Fibroblast of villous mesenchyme (primary cell): Measurements from ENCODE around the gene CDH11. TPM values are rescaled to one million over a fixed set of nuclear protein-coding genes. Genes with fewer than 3 reads are reported as not detected.

ENCODE experiments used
- DNase-seq: peaks from one replicate; pipeline ENCODE4 v3.0.0-alpha.2; 2010; ENCODE audit warnings: low read depth
- H3K4me3 ChIP-seq: 2 replicates; pipeline ENCODE4 v1.5.1; 2011; ENCODE audit warnings: low read depth, mild to moderate bottlenecking, low read length
- total RNA-seq: library from RNA; depleted of rRNA; stranded (reverse); fragments of >200 nt; gene quantifications from 2 replicates; pipeline ENCODE4 v1.2.3, GENCODE V29; 2012
- TF ChIP-seq, protein P1 (sequence below): IDR thresholded peaks from 2 replicates; pipeline ENCODE4 v1.5.1; 2012; ENCODE audit warnings: low read depth, mild to moderate bottlenecking, low read length; ENCODE audit not compliant: insufficient read depth

The CDH11 gene
- total RNA-seq, 1 donor, result 290 TPM

DNA sequence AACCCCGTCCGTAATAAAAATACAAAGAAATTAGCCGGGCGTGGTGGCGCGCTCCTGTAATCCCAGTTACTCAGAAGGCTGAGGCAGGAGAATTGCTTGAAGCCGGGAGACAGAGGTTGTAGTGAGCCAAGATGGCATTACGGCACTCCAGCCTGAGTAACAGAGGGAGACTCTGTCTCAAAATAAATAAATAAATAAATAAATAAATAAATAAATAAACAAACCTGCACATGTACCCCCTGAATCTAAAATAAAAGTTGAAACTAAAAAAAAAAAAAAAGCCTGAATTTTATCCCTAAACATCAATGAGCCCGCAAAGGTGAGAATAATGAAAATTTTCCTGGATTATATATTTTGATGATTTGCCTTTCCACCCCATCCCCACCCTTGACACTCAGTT is 124.7 kb downstream of the CDH11 start:
- H3K4me3 ChIP-seq, result no peak overlapping the region
- TF ChIP-seq, protein P1, sequence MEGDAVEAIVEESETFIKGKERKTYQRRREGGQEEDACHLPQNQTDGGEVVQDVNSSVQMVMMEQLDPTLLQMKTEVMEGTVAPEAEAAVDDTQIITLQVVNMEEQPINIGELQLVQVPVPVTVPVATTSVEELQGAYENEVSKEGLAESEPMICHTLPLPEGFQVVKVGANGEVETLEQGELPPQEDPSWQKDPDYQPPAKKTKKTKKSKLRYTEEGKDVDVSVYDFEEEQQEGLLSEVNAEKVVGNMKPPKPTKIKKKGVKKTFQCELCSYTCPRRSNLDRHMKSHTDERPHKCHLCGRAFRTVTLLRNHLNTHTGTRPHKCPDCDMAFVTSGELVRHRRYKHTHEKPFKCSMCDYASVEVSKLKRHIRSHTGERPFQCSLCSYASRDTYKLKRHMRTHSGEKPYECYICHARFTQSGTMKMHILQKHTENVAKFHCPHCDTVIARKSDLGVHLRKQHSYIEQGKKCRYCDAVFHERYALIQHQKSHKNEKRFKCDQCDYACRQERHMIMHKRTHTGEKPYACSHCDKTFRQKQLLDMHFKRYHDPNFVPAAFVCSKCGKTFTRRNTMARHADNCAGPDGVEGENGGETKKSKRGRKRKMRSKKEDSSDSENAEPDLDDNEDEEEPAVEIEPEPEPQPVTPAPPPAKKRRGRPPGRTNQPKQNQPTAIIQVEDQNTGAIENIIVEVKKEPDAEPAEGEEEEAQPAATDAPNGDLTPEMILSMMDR, result no peak
- no peak for DNase-seq

DNA sequence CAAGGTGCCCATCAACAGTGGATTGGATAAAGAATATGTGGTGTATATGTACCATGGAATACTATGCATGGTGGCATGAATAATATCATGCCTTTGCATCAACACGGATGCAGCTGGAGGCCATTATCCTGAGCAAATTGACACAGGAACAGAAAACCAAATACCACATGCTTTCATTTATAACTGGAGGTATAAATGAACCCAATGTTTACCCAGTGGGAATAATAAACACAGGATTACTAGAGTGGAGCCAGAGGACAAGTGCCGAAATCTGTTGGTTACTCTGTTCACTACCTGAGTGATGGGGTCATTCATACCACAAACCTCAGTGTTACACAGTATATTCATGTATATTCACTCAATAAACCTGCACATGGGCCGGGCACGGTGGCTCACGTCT is 125.2 kb downstream of the CDH11 start:
- H3K4me3 ChIP-seq, result no peak overlapping the region
- TF ChIP-seq, protein P1, result no peak
- no peak for DNase-seq

DNA sequence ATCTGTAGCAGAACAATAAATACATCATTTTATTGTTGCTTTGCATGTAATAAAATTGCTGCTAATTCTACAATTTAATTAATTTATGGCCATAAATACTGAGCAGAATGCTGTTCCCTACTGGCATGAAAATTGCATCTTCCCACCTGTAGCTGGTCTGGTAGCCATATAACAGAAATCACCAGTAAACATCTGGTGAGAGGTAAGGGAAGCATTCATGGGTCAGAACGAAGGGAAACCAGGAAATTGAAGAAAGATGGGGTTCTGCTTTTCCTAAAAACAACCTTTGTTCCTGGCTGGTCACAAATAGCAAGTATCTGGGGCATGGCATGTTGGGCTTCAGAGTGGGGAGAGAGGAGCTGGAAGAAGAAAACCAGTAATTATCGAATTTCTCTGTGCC is 128.4 kb downstream of the CDH11 start:
- no peak overlapping the region for H3K4me3 ChIP-seq
- TF ChIP-seq, protein P1, result no peak
- no peak for DNase-seq

DNA sequence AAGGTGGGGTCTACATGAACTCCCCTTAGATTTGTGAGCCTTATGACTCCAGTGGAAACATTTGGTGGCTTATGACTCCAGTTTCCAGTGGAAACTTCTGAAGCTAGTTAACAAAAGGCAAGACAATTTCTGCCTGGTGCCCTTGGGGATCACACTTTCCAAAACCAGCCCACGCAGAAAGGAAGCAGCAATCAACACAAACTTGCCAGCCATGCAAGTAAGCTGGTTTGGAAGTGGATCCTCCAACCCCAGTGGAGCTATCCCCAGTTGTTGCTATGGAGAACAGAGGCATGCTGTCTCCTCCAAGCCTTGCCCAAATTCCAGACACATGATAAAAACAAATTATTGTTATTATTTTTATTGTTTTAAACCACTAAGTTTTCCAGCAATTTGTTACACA is 130.9 kb downstream of the CDH11 start:
- DNase-seq, result no peak
- TF ChIP-seq, protein P1, result no peak
- no peak overlapping the region for H3K4me3 ChIP-seq

DNA sequence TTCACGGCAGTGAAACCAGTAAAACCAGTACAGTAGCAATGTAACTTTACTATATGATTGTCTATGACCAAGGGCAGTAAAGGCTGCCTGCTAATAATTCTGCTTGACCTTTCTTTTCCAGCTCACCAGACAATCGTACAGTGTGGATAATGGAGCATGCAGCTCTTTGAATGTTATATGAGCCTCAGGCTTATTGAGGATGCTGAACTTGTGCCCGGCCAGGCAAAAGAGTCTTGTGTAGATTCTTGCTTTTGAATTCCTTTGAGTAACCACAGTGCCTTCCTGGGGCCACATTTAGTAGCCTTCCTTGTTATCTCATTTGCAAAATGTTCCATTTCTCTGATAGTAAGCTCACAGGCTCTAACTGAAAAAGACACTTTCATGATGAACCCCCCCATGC is 131.8 kb downstream of the CDH11 start:
- H3K4me3 ChIP-seq, result no peak overlapping the region
- no peak for DNase-seq
- TF ChIP-seq, protein P1, result no peak

DNA sequence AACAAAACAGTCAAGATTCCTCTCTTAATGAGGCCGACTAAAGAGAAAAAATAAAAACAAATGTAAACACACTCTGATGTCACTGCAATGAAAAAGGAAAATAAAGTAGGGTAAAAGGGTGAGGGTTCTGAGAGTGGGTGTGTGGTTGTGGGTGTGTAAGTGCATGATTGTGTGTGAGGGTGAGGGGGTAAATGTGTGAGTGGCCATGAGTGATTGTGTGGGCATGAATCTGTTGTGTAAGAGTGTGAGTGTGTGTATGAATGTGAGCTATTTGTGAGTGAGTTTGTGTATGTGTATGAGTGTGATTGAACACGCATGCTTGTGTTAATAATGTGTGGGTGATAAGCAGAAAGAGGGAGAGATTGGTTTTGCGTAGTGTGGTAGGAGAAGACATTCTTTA is 132.8 kb downstream of the CDH11 start:
- H3K4me3 ChIP-seq, result no peak overlapping the region
- TF ChIP-seq, protein P1, result no peak
- no peak for DNase-seq

DNA sequence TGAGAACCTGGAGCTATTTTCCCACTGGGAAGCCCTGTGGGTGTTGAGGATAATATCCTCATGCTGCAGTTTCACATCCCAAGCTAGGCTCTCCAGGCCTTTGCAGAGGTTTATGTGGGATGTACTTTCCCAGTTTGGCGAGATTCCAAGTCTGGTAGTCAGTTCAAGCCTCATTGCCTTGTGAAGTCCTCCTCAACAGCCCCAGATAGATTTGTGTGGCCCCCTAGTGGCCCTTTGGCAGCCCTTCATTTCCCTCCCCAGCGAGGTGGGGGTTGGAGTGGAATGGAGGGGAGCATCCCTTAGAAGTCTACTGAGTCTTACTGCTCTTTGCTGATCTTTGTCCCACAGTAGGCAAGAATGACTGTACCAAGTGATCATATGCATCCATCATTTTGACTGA is 137.9 kb downstream of the CDH11 start:
- DNase-seq, result peak; percentile 94

More for the DNA sequence above, 137.9 kb downstream of the CDH11 start:
- TF ChIP-seq, protein P1, result peak; percentile 94
- H3K4me3 ChIP-seq, result no peak overlapping the region
